IPS-15b (cell line): ENCODE measurements around the gene PDE4C.

Experiments
- H3K27me3 ChIP-seq: one replicate; pipeline ENCODE4 v1.6.1; 2013; ENCODE audit warnings: low read length; ENCODE audit not compliant: control insufficient read depth, insufficient read depth
- H3K36me3 ChIP-seq: one replicate; pipeline ENCODE4 v1.6.1; 2013; ENCODE audit warnings: low read length; ENCODE audit not compliant: control insufficient read depth, insufficient read depth
- H3K4me1 ChIP-seq: one replicate; pipeline ENCODE4 v1.6.1; 2013; ENCODE audit warnings: mild to moderate bottlenecking, low read length; ENCODE audit not compliant: control insufficient read depth, insufficient read depth
- H3K4me3 ChIP-seq: one replicate; pipeline ENCODE4 v1.5.1; 2013; ENCODE audit warnings: low read depth, low read length
- H3K9ac ChIP-seq: one replicate; pipeline ENCODE4 v1.6.1; 2013; ENCODE audit warnings: low read depth, mild to moderate bottlenecking, low read length
- H3K9me3 ChIP-seq: one replicate; pipeline ENCODE4 v1.6.1; 2013; ENCODE audit warnings: mild to moderate bottlenecking, low read length; ENCODE audit not compliant: control insufficient read depth, insufficient read depth

The PDE4C gene

GRCh38 chr19:18264137-18264854, 38.1 kb upstream of the PDE4C start:
- Histone ChIP-seq H3K9ac (no peak overlapping the region), H3K4me3 (no peak overlapping the region), H3K27me3 (no peaks in the 10 kb centered on the region), H3K4me1 (no peaks in the 10 kb centered on the region), H3K9me3 (no peaks in the 10 kb centered on the region), H3K36me3 (no peaks in the 10 kb centered on the region)

GRCh38 chr19:18263324-18264136, 37.3 kb upstream of the PDE4C start:
- H3K4me1 ChIP-seq = no peaks in the 10 kb centered on the region
- no peak overlapping the region for H3K9ac ChIP-seq
- no peaks in the 10 kb centered on the region for H3K36me3 ChIP-seq
- no peak overlapping the region for H3K4me3 ChIP-seq
- no peaks in the 10 kb centered on the region for H3K9me3 ChIP-seq
- H3K27me3 ChIP-seq = no peaks in the 10 kb centered on the region

GRCh38 chr19:18262917-18263316, 36.7 kb upstream of the PDE4C start:
- Histone ChIP-seq H3K9me3 (no peaks in the 10 kb centered on the region), H3K9ac (no peak overlapping the region), H3K4me1 (no peaks in the 10 kb centered on the region), H3K4me3 (no peak overlapping the region), H3K27me3 (no peaks in the 10 kb centered on the region), H3K36me3 (no peaks in the 10 kb centered on the region)

- Histone ChIP-seq H3K9ac (no peak overlapping the region), H3K4me1 (no peaks in the 10 kb centered on the region), H3K9me3 (no peaks in the 10 kb centered on the region), H3K27me3 (no peaks in the 10 kb centered on the region), H3K36me3 (no peaks in the 10 kb centered on the region), H3K4me3 (no peak overlapping the region)
These were observed 35.9 kb upstream of the PDE4C start for GRCh38 chr19:18262144-18262543.

DNA sequence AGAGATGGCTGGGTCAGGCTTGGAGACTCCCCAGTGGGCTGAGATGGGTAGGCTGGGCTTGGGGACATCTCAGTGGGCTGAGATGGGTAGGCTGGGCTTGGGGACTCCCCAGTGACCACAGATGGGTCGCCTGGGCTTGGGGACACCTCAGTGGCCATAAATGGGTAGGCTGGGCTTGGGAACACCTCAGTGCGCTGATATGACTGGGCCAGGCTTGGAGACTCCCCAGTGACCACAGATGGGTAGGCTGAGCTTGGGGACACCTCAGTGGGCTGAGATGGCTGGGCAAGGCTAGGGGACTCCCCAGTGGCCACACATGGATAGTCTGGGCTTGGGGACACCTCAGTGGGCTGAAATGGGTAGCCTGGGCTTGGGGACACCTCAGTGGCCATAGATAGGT, 35.2 kb upstream of the PDE4C start:
- no peaks in the 10 kb centered on the region for H3K9me3 ChIP-seq

DNA sequence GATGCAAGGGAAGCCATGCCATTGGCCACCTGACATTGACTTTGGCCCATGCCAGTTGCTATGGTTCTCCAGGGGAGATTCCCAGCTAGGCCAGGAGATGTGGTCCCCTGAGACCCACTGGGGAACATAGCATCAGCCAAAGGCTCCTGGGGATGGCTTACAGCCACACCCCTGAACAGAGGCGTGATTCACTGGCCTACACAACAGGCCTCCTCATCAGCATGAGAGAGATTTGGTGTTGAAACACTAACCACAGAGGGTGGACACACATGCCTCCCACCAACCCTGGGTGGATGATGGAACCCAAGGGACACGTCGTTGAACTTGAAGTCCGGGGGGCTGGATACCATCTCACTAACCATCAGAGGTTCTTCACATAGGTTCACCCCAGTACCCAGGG, 33.7 kb upstream of the PDE4C start:
- H3K4me3 ChIP-seq = no peak overlapping the region
- H3K9me3 ChIP-seq = no peaks in the 10 kb centered on the region
- peaks cover 3% of the 10 kb centered on the region for H3K4me1 ChIP-seq
- H3K9ac ChIP-seq = no peak overlapping the region
- no peaks in the 10 kb centered on the region for H3K27me3 ChIP-seq
- H3K36me3 ChIP-seq = no peaks in the 10 kb centered on the region

More for the DNA sequence above, 35.2 kb upstream of the PDE4C start:
- H3K9ac ChIP-seq = no peak overlapping the region
- H3K27me3 ChIP-seq = no peaks in the 10 kb centered on the region
- H3K4me3 ChIP-seq = no peak overlapping the region
- no peaks in the 10 kb centered on the region for H3K4me1 ChIP-seq
- H3K36me3 ChIP-seq = no peaks in the 10 kb centered on the region

GRCh38 chr19:18257503-18258470, 31.5 kb upstream of the PDE4C start:
- H3K27me3 ChIP-seq = no peaks in the 10 kb centered on the region
- H3K36me3 ChIP-seq = no peaks in the 10 kb centered on the region

GRCh38 chr19:18254546-18255503, 28.6 kb upstream of the PDE4C start:
- Histone ChIP-seq H3K4me3 (peak overlapping the region; percentile 30), H3K4me1 (peaks cover 3% of the 10 kb centered on the region), H3K9ac (no peak overlapping the region), H3K36me3 (no peaks in the 10 kb centered on the region), H3K9me3 (no peaks in the 10 kb centered on the region), H3K27me3 (no peaks in the 10 kb centered on the region)

More at GRCh38 chr19:18257503-18258470, 31.5 kb upstream of the PDE4C start:
- peaks cover 3% of the 10 kb centered on the region for H3K4me1 ChIP-seq
- no peaks in the 10 kb centered on the region for H3K9me3 ChIP-seq
- H3K4me3 ChIP-seq = no peak overlapping the region
- H3K9ac ChIP-seq = no peak overlapping the region

- Histone ChIP-seq H3K36me3 (no peaks in the 10 kb centered on the region), H3K4me1 (peaks cover 3% of the 10 kb centered on the region), H3K27me3 (no peaks in the 10 kb centered on the region), H3K9me3 (no peaks in the 10 kb centered on the region), H3K4me3 (no peak overlapping the region), H3K9ac (peak overlapping the region; percentile 26)
These were observed 27.5 kb upstream of the PDE4C start for GRCh38 chr19:18253716-18254115.

DNA sequence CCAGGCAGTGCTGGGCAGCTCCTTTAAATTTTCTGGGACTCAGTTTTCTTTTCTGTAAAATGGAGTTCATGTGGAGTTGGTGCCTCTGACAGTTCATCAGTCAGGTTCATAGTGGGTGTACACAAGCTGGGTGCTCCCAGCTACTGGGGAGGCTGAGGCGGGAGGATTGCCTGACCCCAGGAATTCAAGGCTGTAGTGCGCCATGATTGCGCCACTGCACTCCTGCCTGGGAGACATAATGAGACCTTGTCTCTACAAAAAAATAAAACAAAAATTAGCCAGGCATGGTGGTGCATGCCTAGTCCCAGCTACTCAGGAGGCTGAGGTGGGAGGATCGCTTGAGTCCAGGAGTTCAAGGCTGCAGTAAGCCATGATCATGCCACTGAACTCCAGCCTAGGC, 26.9 kb upstream of the PDE4C start:
- no peak overlapping the region for H3K9ac ChIP-seq
- no peak overlapping the region for H3K4me3 ChIP-seq

DNA sequence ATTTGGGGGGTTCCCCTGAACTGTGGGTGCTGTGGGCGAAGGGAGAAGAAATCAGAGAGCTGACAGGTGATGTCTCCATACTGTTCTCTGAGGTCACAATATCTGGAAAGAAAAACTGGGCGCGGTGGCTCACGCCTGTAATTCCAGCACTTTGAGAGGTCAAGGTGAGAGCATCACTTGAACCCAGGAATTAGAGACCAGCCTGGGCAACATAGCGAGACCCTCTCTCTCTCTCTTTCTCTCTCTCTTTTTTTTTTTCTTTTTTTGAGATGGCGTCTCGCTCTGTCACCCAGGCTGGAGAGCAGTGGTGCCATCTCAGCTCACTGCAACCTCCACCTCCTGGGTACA, 26.1 kb upstream of the PDE4C start:
- peaks cover 5% of the 10 kb centered on the region for H3K4me1 ChIP-seq
- H3K27me3 ChIP-seq = no peaks in the 10 kb centered on the region
- no peak overlapping the region for H3K4me3 ChIP-seq
- no peak overlapping the region for H3K9ac ChIP-seq
- no peaks in the 10 kb centered on the region for H3K36me3 ChIP-seq
- H3K9me3 ChIP-seq = no peaks in the 10 kb centered on the region

More for the DNA sequence above, 26.9 kb upstream of the PDE4C start:
- no peaks in the 10 kb centered on the region for H3K36me3 ChIP-seq
- peaks cover 3% of the 10 kb centered on the region for H3K4me1 ChIP-seq
- no peaks in the 10 kb centered on the region for H3K27me3 ChIP-seq
- H3K9me3 ChIP-seq = no peaks in the 10 kb centered on the region
